Activated naive CD4-positive, alpha-beta T cell treated with anti-CD3 and anti-CD28 coated beads, Interleukin-2, amount 50 U/mL, for 24 hours (primary cell): ENCODE data around the gene WDR90.
A peak's percentile ranks its signal among the peaks of the same experiment; 100 is the strongest.

Experiments used
- H3K27ac Mint-ChIP-seq: one replicate; pipeline ENCODE4 v1.8.0; 2021; ENCODE audit warnings: mild to moderate bottlenecking, mixed read lengths
- H3K27me3 Mint-ChIP-seq: one replicate; pipeline ENCODE4 v1.8.0; 2021; ENCODE audit warnings: mixed read lengths
- H3K36me3 Mint-ChIP-seq: one replicate; pipeline ENCODE4 v1.8.0; 2021; ENCODE audit warnings: mixed read lengths
- H3K4me1 Mint-ChIP-seq: one replicate; pipeline ENCODE4 v1.8.0; 2021; ENCODE audit warnings: mixed read lengths
- H3K4me3 Mint-ChIP-seq: one replicate; pipeline ENCODE4 v1.8.0; 2021; ENCODE audit warnings: mild to moderate bottlenecking, mixed read lengths
- H3K9me3 Mint-ChIP-seq: one replicate; pipeline ENCODE4 v1.8.0; 2021; ENCODE audit warnings: mixed read lengths

WDR90 gene

GRCh38 chr16:643050-643368, 6.2 kb upstream of the WDR90 start:
- Mint-ChIP-seq H3K4me1 (peaks cover 9% of the 10 kb centered on the region), H3K36me3 (no peaks in the 10 kb centered on the region), H3K9me3 (no peaks in the 10 kb centered on the region), H3K27me3 (no peaks in the 10 kb centered on the region), H3K4me3 (peak overlapping the region; percentile 80), H3K27ac (no peak overlapping the region)

GRCh38 chr16:644556-644955, 4.6 kb upstream of the WDR90 start:
- H3K36me3 Mint-ChIP-seq, result no peaks in the 10 kb centered on the region
- H3K4me1 Mint-ChIP-seq, result peaks cover 9% of the 10 kb centered on the region
- no peaks in the 10 kb centered on the region for H3K9me3 Mint-ChIP-seq
- peak overlapping the region; percentile 80 for H3K4me3 Mint-ChIP-seq
- no peak overlapping the region for H3K27ac Mint-ChIP-seq
- H3K27me3 Mint-ChIP-seq, result no peaks in the 10 kb centered on the region

GRCh38 chr16:645852-646678, 3.1 kb upstream of the WDR90 start:
- Mint-ChIP-seq H3K27me3 (no peaks in the 10 kb centered on the region), H3K27ac (no peak overlapping the region), H3K36me3 (no peaks in the 10 kb centered on the region), H3K4me1 (peaks cover 9% of the 10 kb centered on the region), H3K4me3 (no peak overlapping the region), H3K9me3 (no peaks in the 10 kb centered on the region)

GRCh38 chr16:646679-647172, 2.4 kb upstream of the WDR90 start:
- H3K27ac Mint-ChIP-seq, result no peak overlapping the region

GRCh38 chr16:647173-647902, 1.8 kb upstream of the WDR90 start:
- no peaks in the 10 kb centered on the region for H3K9me3 Mint-ChIP-seq
- no peak overlapping the region for H3K27ac Mint-ChIP-seq
- H3K4me3 Mint-ChIP-seq, result no peak overlapping the region
- H3K36me3 Mint-ChIP-seq, result no peaks in the 10 kb centered on the region
- H3K4me1 Mint-ChIP-seq, result peaks cover 9% of the 10 kb centered on the region
- no peaks in the 10 kb centered on the region for H3K27me3 Mint-ChIP-seq

More at GRCh38 chr16:646679-647172, 2.4 kb upstream of the WDR90 start:
- H3K4me1 Mint-ChIP-seq, result peaks cover 9% of the 10 kb centered on the region
- no peak overlapping the region for H3K4me3 Mint-ChIP-seq
- H3K36me3 Mint-ChIP-seq, result no peaks in the 10 kb centered on the region
- H3K27me3 Mint-ChIP-seq, result no peaks in the 10 kb centered on the region
- no peaks in the 10 kb centered on the region for H3K9me3 Mint-ChIP-seq

GRCh38 chr16:648071-648780, 939 bp upstream of the WDR90 start:
- Mint-ChIP-seq H3K9me3 (no peaks in the 10 kb centered on the region), H3K27ac (peak overlapping the region; percentile 62), H3K4me3 (peak overlapping the region; percentile 82), H3K27me3 (no peaks in the 10 kb centered on the region), H3K4me1 (peaks cover 9% of the 10 kb centered on the region), H3K36me3 (no peaks in the 10 kb centered on the region)

- Mint-ChIP-seq H3K36me3 (no peaks in the 10 kb centered on the region), H3K9me3 (no peaks in the 10 kb centered on the region), H3K4me1 (peaks cover 1% of the 10 kb centered on the region), H3K4me3 (peak overlapping the region; percentile 77), H3K27me3 (no peaks in the 10 kb centered on the region), H3K27ac (no peak overlapping the region)
Measured at GRCh38 chr16:649631-650030, 466 bp downstream of the WDR90 start.

GRCh38 chr16:651844-652243, 2.7 kb downstream of the WDR90 start:
- H3K36me3 Mint-ChIP-seq, result no peaks in the 10 kb centered on the region
- H3K4me1 Mint-ChIP-seq, result no peaks in the 10 kb centered on the region
- H3K27me3 Mint-ChIP-seq, result no peaks in the 10 kb centered on the region
- no peak overlapping the region for H3K27ac Mint-ChIP-seq
- no peak overlapping the region for H3K4me3 Mint-ChIP-seq
- H3K9me3 Mint-ChIP-seq, result no peaks in the 10 kb centered on the region

- no peaks in the 10 kb centered on the region for H3K4me1 Mint-ChIP-seq
- H3K27ac Mint-ChIP-seq, result no peak overlapping the region
- H3K4me3 Mint-ChIP-seq, result no peak overlapping the region
- H3K9me3 Mint-ChIP-seq, result no peaks in the 10 kb centered on the region
- H3K36me3 Mint-ChIP-seq, result no peaks in the 10 kb centered on the region
- H3K27me3 Mint-ChIP-seq, result no peaks in the 10 kb centered on the region
Measured at GRCh38 chr16:652454-653305, 3.5 kb downstream of the WDR90 start.

GRCh38 chr16:654034-654433, 4.9 kb downstream of the WDR90 start:
- no peak overlapping the region for H3K4me3 Mint-ChIP-seq
- no peak overlapping the region for H3K27ac Mint-ChIP-seq
- H3K4me1 Mint-ChIP-seq, result no peaks in the 10 kb centered on the region
- no peaks in the 10 kb centered on the region for H3K27me3 Mint-ChIP-seq
- H3K9me3 Mint-ChIP-seq, result no peaks in the 10 kb centered on the region
- H3K36me3 Mint-ChIP-seq, result no peaks in the 10 kb centered on the region

GRCh38 chr16:657487-657886, 8.3 kb downstream of the WDR90 start:
- Mint-ChIP-seq H3K9me3 (no peaks in the 10 kb centered on the region), H3K27ac (no peak overlapping the region), H3K36me3 (no peaks in the 10 kb centered on the region), H3K4me1 (peaks cover 6% of the 10 kb centered on the region), H3K4me3 (no peak overlapping the region), H3K27me3 (no peaks in the 10 kb centered on the region)

- no peaks in the 10 kb centered on the region for H3K36me3 Mint-ChIP-seq
- peaks cover 6% of the 10 kb centered on the region for H3K4me1 Mint-ChIP-seq
- no peaks in the 10 kb centered on the region for H3K9me3 Mint-ChIP-seq
- no peak overlapping the region for H3K27ac Mint-ChIP-seq
- H3K27me3 Mint-ChIP-seq, result no peaks in the 10 kb centered on the region
- H3K4me3 Mint-ChIP-seq, result no peak overlapping the region
Measured at GRCh38 chr16:658679-659571, 9.8 kb downstream of the WDR90 start.

- Mint-ChIP-seq H3K9me3 (no peaks in the 10 kb centered on the region), H3K27ac (no peak overlapping the region), H3K4me3 (no peak overlapping the region), H3K4me1 (peaks cover 6% of the 10 kb centered on the region), H3K36me3 (no peaks in the 10 kb centered on the region), H3K27me3 (no peaks in the 10 kb centered on the region)
Measured at GRCh38 chr16:659618-660017, 10.5 kb downstream of the WDR90 start.

- Mint-ChIP-seq H3K9me3 (no peaks in the 10 kb centered on the region), H3K27me3 (no peaks in the 10 kb centered on the region), H3K36me3 (no peaks in the 10 kb centered on the region), H3K27ac (no peak overlapping the region), H3K4me1 (peaks cover 6% of the 10 kb centered on the region), H3K4me3 (no peak overlapping the region)
Measured at GRCh38 chr16:660132-660458, 10.9 kb downstream of the WDR90 start.
